ENCODE results near the gene LIMS1.

- TF ChIP-seq CTCF (IDR thresholded peaks at IDR 0.05) (no peak), POLR2A (IDR thresholded peaks at IDR 0.05) (no peak)
These were observed 45.8 kb downstream of the LIMS1 start for GRCh38 chr2:108580050-108580449.
